ENCODE results near the gene SPCS3.

DNA sequence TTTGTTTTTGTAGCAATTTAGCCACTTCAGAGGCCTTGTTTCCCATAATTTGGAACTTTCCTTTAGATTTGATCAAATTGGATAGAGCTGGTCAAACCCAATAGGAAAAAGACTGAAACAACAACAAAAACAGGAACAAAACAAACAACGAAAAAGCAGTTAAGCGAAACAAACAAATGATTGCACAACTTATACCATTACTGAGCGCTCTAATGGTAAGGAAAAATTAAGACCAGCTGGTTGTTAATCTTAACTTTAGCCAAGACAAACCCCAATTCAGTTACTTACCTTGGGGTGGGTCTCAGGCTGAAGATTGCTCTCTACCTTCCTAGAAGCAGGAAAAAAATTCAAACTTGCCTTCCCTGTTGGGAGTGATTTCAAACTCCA, 38.3 kb downstream of the SPCS3 start:
- TF ChIP-seq POLR2A (IDR thresholded peaks at IDR 0.05; ENCODE audit: low read length) = no peak
- TF ChIP-seq GATA1 (IDR thresholded peaks at IDR 0.05; ENCODE audit: low read depth, low read length) = no peak
